Activated CD8-positive, alpha-beta T cell treated with anti-CD3 and anti-CD28 coated beads for 36 hours (primary cell): ENCODE results near the gene GPAT2. TPM values are rescaled to one million over a fixed set of nuclear protein-coding genes. Genes with fewer than 3 reads are reported as not detected.
A peak's percentile ranks its signal among the peaks of the same experiment; 100 is the strongest.
"Not testable (repeated sequence)": the region's sequence is repeated elsewhere in the genome, so short reads cannot be mapped to it uniquely, and the experiment has no call there.

Experiments
- ATAC-seq: fragments of 200-7000 bp; cut with Tn5 transposase; one replicate; pipeline ENCODE4 v1.10.0; 2021; ENCODE audit warnings: mild to moderate bottlenecking, moderate library complexity
- CTCF ChIA-PET: fragments of 350-600 bp; sonication (Branson Sonifier 250); formaldehyde crosslinking; loops from one replicate; lab custom pipeline; 2021; ENCODE audit warnings: antibody characterized with exemption; lab: Charles Lee
- POLR2A ChIA-PET: fragments of 350-600 bp; sonication (Branson Sonifier 250); formaldehyde crosslinking; loops from one replicate; lab custom pipeline; 2021; ENCODE audit warnings: antibody characterized with exemption; lab: Charles Lee
- DNase-seq: peaks from one replicate; pipeline ENCODE4 v3.0.0-alpha.2; 2020
- H3K27ac Mint-ChIP-seq: one replicate; pipeline ENCODE4 v1.8.0; 2021; ENCODE audit warnings: mild to moderate bottlenecking, mixed read lengths
- H3K27me3 Mint-ChIP-seq: one replicate; pipeline ENCODE4 v1.8.0; 2021; ENCODE audit warnings: mixed read lengths
- H3K36me3 Mint-ChIP-seq: one replicate; pipeline ENCODE4 v1.8.0; 2021; ENCODE audit warnings: low read depth, mixed read lengths
- H3K4me1 Mint-ChIP-seq: one replicate; pipeline ENCODE4 v1.8.0; 2021; ENCODE audit warnings: low read depth, mixed read lengths
- H3K4me3 Mint-ChIP-seq: one replicate; pipeline ENCODE4 v1.8.0; 2021; ENCODE audit warnings: mild to moderate bottlenecking, moderate library complexity, mixed read lengths
- H3K9me3 Mint-ChIP-seq: one replicate; pipeline ENCODE4 v1.8.0; 2021; ENCODE audit warnings: mixed read lengths
- intact Hi-C: fragments of 100-400 bp; cut with micrococcal nuclease; formaldehyde crosslinking; loops from one replicate; pipeline ENCODE4 v1.10.0; 2022
- total RNA-seq, 2 experiments: library from RNA; stranded (reverse); gene quantifications; one replicate each; pipeline ENCODE4 v1.2.3, GENCODE V29; 2021

Gene GPAT2
- total RNA-seq, 2 experiments from 2014 or later = 9.7 to 10.2 TPM

- H3K4me3 Mint-ChIP-seq, intact Hi-C loops, CTCF ChIA-PET, H3K36me3 Mint-ChIP-seq, H3K27me3 Mint-ChIP-seq, POLR2A ChIA-PET, H3K9me3 Mint-ChIP-seq, H3K4me1 Mint-ChIP-seq, DNase-seq: not testable (repeated sequence)
- H3K27ac Mint-ChIP-seq = peak overlapping the region; percentile 71
- peak; percentile 55 for ATAC-seq
Observed at GRCh38 chr2:96019909-96020590, 14.7 kb downstream of the GPAT2 start.

GRCh38 chr2:96016321-96016720 lies 18.4 kb downstream of the GPAT2 start:
- intact Hi-C loops, DNase-seq, CTCF ChIA-PET, H3K9me3 Mint-ChIP-seq, ATAC-seq, H3K27ac Mint-ChIP-seq, POLR2A ChIA-PET, H3K4me1 Mint-ChIP-seq, H3K4me3 Mint-ChIP-seq, H3K27me3 Mint-ChIP-seq, H3K36me3 Mint-ChIP-seq: not testable (repeated sequence)

DNA sequence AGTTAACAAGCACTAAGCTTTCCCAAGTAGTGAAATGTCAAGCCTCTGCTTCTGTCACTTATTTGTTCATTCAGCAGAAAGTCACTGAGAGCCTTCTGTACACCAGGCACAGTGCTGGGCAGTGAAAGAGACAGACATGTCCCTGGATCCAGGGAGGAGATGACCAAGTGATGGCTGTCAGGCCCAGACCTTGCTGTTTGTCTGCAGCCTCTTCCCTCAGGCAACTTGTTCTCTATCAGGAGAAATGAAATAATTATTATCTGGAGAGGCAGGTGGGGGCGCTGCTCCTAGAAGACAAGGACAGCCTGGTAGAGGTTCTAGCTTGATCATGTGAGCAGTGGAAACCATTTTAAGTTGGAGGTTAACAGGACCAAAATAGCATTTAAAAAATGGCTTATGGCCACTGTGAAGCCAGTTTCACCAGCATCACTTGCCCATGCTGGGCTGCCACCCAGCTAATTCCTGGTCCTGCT lies 21.9 kb downstream of the GPAT2 start:
- peaks cover 11% of the 10 kb centered on the region for H3K4me1 Mint-ChIP-seq
- peak; percentile 33 for DNase-seq
- H3K36me3 Mint-ChIP-seq, H3K9me3 Mint-ChIP-seq, ATAC-seq, H3K27me3 Mint-ChIP-seq, POLR2A ChIA-PET, H3K27ac Mint-ChIP-seq, H3K4me3 Mint-ChIP-seq, intact Hi-C loops: not testable (repeated sequence)
- CTCF ChIA-PET = interaction anchor here (1.1 to 1.9 kb wide), 2 partner anchors 66 to 162 kb away, joined by 3 to 5 read pairs; no protein-coding TSS in a partner anchor

DNA sequence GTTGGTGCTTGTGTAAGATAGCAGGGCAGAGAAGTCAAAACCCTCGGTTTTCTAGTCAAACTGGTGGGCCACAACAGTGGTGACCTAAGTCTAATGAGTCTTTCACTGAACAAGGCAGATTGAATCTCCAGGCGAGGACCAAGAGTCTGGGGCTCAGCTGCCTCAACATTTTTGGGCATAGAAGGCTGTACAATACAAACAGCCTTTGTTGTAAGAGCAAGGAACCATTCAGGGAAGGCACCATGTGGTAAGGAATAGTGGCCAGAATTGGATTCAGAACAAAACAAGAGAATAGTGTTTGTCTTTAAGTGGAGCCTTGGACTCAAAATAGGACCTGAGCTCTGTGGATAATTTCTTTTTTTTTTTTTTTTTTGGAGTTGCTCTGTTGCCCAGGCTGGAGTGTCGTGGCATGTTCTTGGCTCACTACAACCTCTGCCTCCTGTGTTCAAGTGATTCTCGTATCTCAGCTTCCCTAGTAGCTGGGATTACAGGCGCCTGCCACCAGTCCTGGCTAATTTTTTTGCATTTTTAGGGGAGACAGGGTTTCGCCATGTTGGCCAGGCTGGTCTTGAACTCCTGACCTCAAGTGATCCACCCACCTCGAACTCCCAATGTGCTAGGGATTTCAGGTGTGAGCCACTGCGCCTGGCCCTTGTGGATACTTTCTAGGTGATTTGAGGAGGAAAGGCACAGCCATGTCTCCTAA lies 22.5 kb downstream of the GPAT2 start:
- peaks cover 11% of the 10 kb centered on the region for H3K4me1 Mint-ChIP-seq
- H3K36me3 Mint-ChIP-seq, H3K9me3 Mint-ChIP-seq, POLR2A ChIA-PET, H3K27me3 Mint-ChIP-seq, H3K27ac Mint-ChIP-seq, H3K4me3 Mint-ChIP-seq, DNase-seq, intact Hi-C loops, ATAC-seq: not testable (repeated sequence)
- CTCF ChIA-PET = interaction anchor here (1.1 to 1.9 kb wide), 3 partner anchors 19 to 162 kb away, joined by 3 to 5 read pairs (median 4); no protein-coding TSS in a partner anchor

DNA sequence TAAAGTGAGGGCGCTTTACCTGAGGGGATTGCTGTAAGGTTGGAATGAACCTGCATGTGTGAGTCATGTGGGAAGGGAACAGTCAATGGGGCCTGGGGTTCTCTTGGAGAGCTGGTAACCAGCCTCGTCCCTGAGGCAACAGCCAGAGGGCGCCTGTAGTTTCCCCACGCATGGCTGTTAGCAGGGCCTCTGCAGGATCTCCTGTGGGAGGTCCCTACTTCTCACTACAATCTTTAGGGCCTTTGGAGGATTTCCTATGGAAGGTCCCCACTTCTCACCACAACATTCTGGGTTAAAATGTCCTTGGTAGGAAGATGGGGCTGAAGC lies 23.6 kb downstream of the GPAT2 start:
- H3K4me3 Mint-ChIP-seq = peak overlapping the region; percentile 67
- DNase-seq = peak; percentile 53
- CTCF ChIA-PET = interaction anchor here (0.7 to 1.6 kb wide), 2 partner anchors 18 to 106 kb away, joined by 3 to 4 read pairs; no protein-coding TSS in a partner anchor
- H3K36me3 Mint-ChIP-seq, intact Hi-C loops, POLR2A ChIA-PET, H3K27ac Mint-ChIP-seq, H3K9me3 Mint-ChIP-seq, H3K27me3 Mint-ChIP-seq: not testable (repeated sequence)
- H3K4me1 Mint-ChIP-seq = peaks cover 11% of the 10 kb centered on the region
- peak; percentile 35 for ATAC-seq

DNA sequence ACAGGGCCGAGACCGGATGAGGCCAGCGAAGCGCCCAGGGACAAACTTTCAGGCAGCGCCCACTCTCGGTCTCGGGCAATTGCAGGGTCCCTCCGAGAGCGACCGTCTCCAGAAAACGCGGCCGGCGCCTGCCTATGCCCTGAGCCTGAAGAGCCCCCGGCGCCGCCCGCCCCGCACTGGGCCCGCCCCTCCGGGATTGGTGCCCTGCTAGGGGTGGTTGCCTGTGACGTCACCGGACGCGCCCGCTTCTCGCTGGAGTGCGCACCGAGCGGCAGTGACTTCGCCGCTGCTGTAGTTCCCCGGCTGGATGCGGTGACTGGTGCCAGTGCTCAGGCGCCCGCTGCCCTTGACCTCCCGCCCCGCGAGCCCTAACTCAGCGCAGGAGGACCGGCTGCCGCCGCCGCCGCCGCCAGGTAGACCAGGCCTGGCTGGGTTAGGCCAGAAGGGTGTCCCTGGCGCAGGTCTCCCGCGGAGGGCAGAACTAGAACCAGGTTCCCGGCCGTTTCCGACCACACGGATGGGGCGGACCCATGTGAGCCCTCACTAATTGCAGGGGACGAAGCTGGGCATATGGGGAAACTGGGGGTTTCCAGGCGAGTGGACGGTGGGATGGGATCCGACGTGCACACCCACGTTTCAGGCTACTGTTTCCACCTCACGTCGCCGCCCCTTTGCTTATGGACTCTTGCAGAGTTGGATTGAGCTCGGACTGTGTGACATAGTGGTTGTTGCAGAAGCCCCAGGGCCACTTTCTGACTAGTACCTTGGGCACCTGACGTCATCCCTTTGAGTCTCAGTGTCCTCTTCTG lies 24.2 kb downstream of the GPAT2 start:
- H3K36me3 Mint-ChIP-seq, H3K27me3 Mint-ChIP-seq, POLR2A ChIA-PET, intact Hi-C loops, H3K9me3 Mint-ChIP-seq: not testable (repeated sequence)
- CTCF ChIA-PET = interaction anchor here (0.7 to 2.7 kb wide), 4 partner anchors 18 to 107 kb away, joined by 3 to 13 read pairs (median 6); no protein-coding TSS in a partner anchor
- peak overlapping the region; percentile 18 for H3K27ac Mint-ChIP-seq
- peak overlapping the region; percentile 76 for H3K4me3 Mint-ChIP-seq
- peak; percentile 98 for DNase-seq
- H3K4me1 Mint-ChIP-seq = peaks cover 11% of the 10 kb centered on the region
- peak; percentile 99 for ATAC-seq

DNA sequence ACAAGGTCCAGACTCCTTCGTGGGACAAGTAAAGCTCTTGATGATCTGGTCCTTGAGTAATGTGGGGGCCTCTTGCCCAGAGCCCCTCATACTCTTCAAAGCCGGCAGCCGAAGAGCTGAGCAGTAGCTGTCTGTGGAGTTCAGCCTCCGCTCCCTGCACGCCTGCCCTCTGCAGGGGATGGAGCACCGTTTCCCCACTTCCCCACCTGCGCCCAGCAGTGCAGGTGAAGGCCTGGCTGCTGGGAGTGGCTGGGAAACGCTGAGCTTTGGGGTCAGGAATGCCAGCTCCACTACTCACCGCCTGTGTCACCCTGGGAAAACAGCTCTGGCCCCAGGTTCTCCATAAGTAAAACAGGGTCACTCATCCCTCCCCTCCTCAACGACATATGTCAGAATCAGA lies 24.9 kb downstream of the GPAT2 start:
- Mint-ChIP-seq H3K4me1 (peaks cover 11% of the 10 kb centered on the region), H3K27me3 (peaks cover 11% of the 10 kb centered on the region), H3K4me3 (peak overlapping the region; percentile 76), H3K27ac (peak overlapping the region; percentile 18)
- POLR2A ChIA-PET, intact Hi-C loops, H3K9me3 Mint-ChIP-seq, H3K36me3 Mint-ChIP-seq, ATAC-seq, DNase-seq: not testable (repeated sequence)
- CTCF ChIA-PET = interaction anchor here (1.5 to 2.7 kb wide), 2 partner anchors 17 to 107 kb away, joined by 7 to 13 read pairs; no protein-coding TSS in a partner anchor

GRCh38 chr2:96008051-96008450 lies 26.7 kb downstream of the GPAT2 start:
- H3K27ac Mint-ChIP-seq = not testable (repeated sequence)

GRCh38 chr2:96006248-96006647 lies 28.5 kb downstream of the GPAT2 start:
- peaks cover 16% of the 10 kb centered on the region for H3K27me3 Mint-ChIP-seq
- CTCF ChIA-PET = interaction anchor here (0.6 to 1.5 kb wide), 3 partner anchors 13 to 168 kb away, joined by 3 to 4 read pairs (median 3); no protein-coding TSS in a partner anchor
- H3K36me3 Mint-ChIP-seq, ATAC-seq, H3K27ac Mint-ChIP-seq, POLR2A ChIA-PET, H3K9me3 Mint-ChIP-seq, H3K4me3 Mint-ChIP-seq, DNase-seq, H3K4me1 Mint-ChIP-seq, intact Hi-C loops: not testable (repeated sequence)

More at GRCh38 chr2:96008051-96008450, 26.7 kb downstream of the GPAT2 start:
- Mint-ChIP-seq H3K27me3 (peaks cover 11% of the 10 kb centered on the region), H3K4me1 (peaks cover 11% of the 10 kb centered on the region)
- POLR2A ChIA-PET, DNase-seq, H3K4me3 Mint-ChIP-seq, H3K9me3 Mint-ChIP-seq, ATAC-seq, H3K36me3 Mint-ChIP-seq, intact Hi-C loops: not testable (repeated sequence)
- CTCF ChIA-PET = interaction anchor here (2.7 kb wide), 1 partner anchor 15 kb away, joined by 13 read pairs; no protein-coding TSS in a partner anchor
